Cardiac muscle cell (in vitro differentiated cells and primary cell): Measurements from ENCODE around the gene ASB5. TPM values are rescaled to one million over a fixed set of nuclear protein-coding genes. Genes with fewer than 3 reads are reported as not detected.

ENCODE experiments used
- DNase-seq, 2 donors: peaks; one replicate each; pipeline versions ENCODE4 v3.0.0 to v3.0.0-alpha.2; 2010 to 2017; ENCODE audit warnings: low read depth in 1 of 2, low spot score in 1 of 2
- H3K27ac ChIP-seq: fragments of 200-600 bp; sonication (generic); 2 replicates; pipeline ENCODE4 v1.5.1; 2016
- H3K27me3 ChIP-seq: fragments of 200-600 bp; sonication (generic); 2 replicates; pipeline ENCODE4 v1.6.0; 2016; ENCODE audit warnings: control low read depth
- H3K36me3 ChIP-seq: fragments of 200-600 bp; sonication (generic); 2 replicates; pipeline ENCODE4 v1.5.1; 2016; ENCODE audit warnings: control low read depth
- H3K4me1 ChIP-seq: fragments of 200-600 bp; sonication (generic); 2 replicates; pipeline ENCODE4 v1.8.1; 2017; ENCODE audit warnings: low read depth, mild to moderate bottlenecking, mixed run types
- H3K4me3 ChIP-seq: fragments of 200-600 bp; sonication (generic); 2 replicates; pipeline ENCODE4 v1.5.1; 2016; ENCODE audit warnings: mild to moderate bottlenecking
- H3K9me3 ChIP-seq: fragments of 200-600 bp; sonication (generic); 2 replicates; pipeline ENCODE4 v1.5.1; 2017; ENCODE audit warnings: low read depth, mild to moderate bottlenecking, control low read depth
- polyA plus RNA-seq: library from polyadenylated mRNA; unstranded; fragments of >200 nt; fragmentation: Nextera tagmentation; extraction: Ambion mirVana; gene quantifications from 2 replicates; pipeline ENCODE4 v1.2.1, GENCODE V29; 2016
- total RNA-seq: library from RNA; depleted of rRNA; stranded (reverse); fragments of >200 nt; gene quantifications from 2 replicates; pipeline ENCODE4 v1.2.3, GENCODE V29; 2016
- TF ChIP-seq, protein P1 (sequence below): IDR thresholded peaks from 2 replicates; pipeline ENCODE4 v1.5.1; 2012; ENCODE audit warnings: low read depth, mild to moderate bottlenecking, low read length

The ASB5 gene
- total and polyA plus RNA-seq, 2 experiments from 2014 or later: 0.45 TPM; not detected in 1

- Histone ChIP-seq H3K27ac (no peak overlapping the region), H3K27me3 (no peaks in the 10 kb centered on the region), H3K9me3 (no peaks in the 10 kb centered on the region), H3K4me1 (no peaks in the 10 kb centered on the region), H3K36me3 (no peaks in the 10 kb centered on the region), H3K4me3 (no peak overlapping the region)
- TF ChIP-seq, protein P1, sequence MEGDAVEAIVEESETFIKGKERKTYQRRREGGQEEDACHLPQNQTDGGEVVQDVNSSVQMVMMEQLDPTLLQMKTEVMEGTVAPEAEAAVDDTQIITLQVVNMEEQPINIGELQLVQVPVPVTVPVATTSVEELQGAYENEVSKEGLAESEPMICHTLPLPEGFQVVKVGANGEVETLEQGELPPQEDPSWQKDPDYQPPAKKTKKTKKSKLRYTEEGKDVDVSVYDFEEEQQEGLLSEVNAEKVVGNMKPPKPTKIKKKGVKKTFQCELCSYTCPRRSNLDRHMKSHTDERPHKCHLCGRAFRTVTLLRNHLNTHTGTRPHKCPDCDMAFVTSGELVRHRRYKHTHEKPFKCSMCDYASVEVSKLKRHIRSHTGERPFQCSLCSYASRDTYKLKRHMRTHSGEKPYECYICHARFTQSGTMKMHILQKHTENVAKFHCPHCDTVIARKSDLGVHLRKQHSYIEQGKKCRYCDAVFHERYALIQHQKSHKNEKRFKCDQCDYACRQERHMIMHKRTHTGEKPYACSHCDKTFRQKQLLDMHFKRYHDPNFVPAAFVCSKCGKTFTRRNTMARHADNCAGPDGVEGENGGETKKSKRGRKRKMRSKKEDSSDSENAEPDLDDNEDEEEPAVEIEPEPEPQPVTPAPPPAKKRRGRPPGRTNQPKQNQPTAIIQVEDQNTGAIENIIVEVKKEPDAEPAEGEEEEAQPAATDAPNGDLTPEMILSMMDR: no peak
- DNase-seq: no peak
These were observed 58.9 kb downstream of the ASB5 start for GRCh38 chr4:176210101-176210500.

GRCh38 chr4:176209535-176209934 is 59.5 kb downstream of the ASB5 start:
- H3K4me3 ChIP-seq: no peak overlapping the region

GRCh38 chr4:176207839-176208238 is 61.2 kb downstream of the ASB5 start:
- TF ChIP-seq, protein P1: no peak
- H3K27me3 ChIP-seq: no peaks in the 10 kb centered on the region
- no peaks in the 10 kb centered on the region for H3K36me3 ChIP-seq
- H3K4me1 ChIP-seq: no peaks in the 10 kb centered on the region
- DNase-seq: no peak
- no peak overlapping the region for H3K4me3 ChIP-seq
- H3K27ac ChIP-seq: no peak overlapping the region
- H3K9me3 ChIP-seq: no peaks in the 10 kb centered on the region

More at GRCh38 chr4:176209535-176209934, 59.5 kb downstream of the ASB5 start:
- H3K27ac ChIP-seq: no peak overlapping the region
- no peaks in the 10 kb centered on the region for H3K9me3 ChIP-seq
- H3K36me3 ChIP-seq: no peaks in the 10 kb centered on the region
- TF ChIP-seq, protein P1: no peak
- no peak for DNase-seq
- H3K4me1 ChIP-seq: no peaks in the 10 kb centered on the region
- no peaks in the 10 kb centered on the region for H3K27me3 ChIP-seq

GRCh38 chr4:176205299-176205698 is 63.7 kb downstream of the ASB5 start:
- Histone ChIP-seq H3K9me3 (no peaks in the 10 kb centered on the region), H3K27ac (no peak overlapping the region), H3K4me1 (no peaks in the 10 kb centered on the region), H3K27me3 (no peaks in the 10 kb centered on the region), H3K4me3 (no peak overlapping the region), H3K36me3 (no peaks in the 10 kb centered on the region)
- DNase-seq: no peak
- TF ChIP-seq, protein P1: no peak

GRCh38 chr4:176198316-176198903 is 70.6 kb downstream of the ASB5 start:
- no peak overlapping the region for H3K27ac ChIP-seq
- TF ChIP-seq, protein P1: no peak
- no peak overlapping the region for H3K4me3 ChIP-seq
- no peaks in the 10 kb centered on the region for H3K9me3 ChIP-seq
- H3K36me3 ChIP-seq: no peaks in the 10 kb centered on the region
- DNase-seq: no peak
- H3K4me1 ChIP-seq: peaks cover 7% of the 10 kb centered on the region
- H3K27me3 ChIP-seq: no peaks in the 10 kb centered on the region
